OCI-M2 (cell line): ENCODE results near the gene CLPSL2.

Source experiments
- DNase-seq: peaks from one replicate; lab custom pipeline; 2025; ENCODE audit not compliant: unreplicated experiment; lab: John Stamatoyannopoulos, UW

Gene CLPSL2

DNA sequence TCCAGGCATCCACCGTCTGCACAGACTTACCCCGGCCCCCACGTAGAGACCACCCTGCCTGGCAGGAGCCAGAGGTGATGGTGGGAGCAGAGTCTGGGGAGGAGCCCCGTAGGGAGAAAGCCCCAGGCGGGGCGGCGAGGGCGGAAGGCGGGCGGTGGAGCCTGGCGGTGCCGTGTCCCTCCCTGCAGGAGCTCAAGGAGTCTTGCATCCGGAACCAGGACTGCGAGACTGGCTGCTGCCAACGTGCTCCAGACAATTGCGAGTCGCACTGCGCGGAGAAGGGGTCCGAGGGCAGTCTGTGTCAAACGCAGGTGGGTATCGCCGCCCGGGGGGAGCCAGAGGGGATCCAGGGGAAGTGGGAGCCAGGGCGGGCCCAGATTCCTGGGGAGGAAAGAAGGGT, 10.4 kb downstream of the CLPSL2 start:
- no peak for DNase-seq

DNA sequence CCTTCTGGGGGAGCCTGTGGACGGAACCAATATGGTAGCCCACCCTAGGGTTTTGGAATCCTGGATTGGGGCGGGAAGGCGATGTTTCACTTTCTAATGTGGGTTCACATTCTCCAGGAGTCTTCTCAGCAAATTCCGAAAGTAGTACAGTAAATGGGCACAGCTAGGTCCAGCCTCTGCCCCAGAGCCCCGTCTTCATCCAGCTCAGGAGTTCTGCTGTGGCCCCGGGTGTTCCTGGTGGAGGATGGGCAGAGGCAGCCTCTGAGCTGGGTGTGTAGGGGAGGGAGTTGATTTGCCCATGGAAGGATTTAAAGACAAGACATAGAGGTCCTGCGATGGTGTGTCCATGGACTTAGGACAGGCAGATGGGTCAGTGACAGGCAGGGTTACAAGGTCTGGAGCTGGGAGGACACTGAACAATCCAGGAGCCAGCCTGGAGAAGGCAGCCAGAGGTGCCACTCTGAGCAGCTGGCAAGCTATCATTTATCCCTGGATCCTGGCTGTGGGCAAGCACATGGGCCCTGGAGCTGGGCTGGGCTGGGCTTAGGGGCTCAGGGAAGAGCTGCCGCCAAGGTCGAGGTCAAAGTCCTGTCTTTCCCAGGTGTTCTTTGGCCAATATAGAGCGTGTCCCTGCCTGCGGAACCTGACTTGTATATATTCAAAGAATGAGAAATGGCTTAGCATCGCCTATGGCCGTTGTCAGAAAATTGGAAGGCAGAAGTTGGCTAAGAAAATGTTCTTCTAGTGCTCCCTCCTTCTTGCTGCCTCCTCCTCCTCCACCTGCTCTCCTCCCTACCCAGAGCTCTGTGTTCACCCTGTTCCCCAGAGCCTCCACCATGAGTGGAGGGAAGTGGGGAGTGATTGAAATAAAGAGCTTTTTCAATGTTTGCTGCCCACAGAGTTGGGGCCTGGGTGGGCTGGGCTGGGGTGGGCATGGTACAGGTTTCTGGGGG, 11.1 kb downstream of the CLPSL2 start:
- no peak for DNase-seq

DNA sequence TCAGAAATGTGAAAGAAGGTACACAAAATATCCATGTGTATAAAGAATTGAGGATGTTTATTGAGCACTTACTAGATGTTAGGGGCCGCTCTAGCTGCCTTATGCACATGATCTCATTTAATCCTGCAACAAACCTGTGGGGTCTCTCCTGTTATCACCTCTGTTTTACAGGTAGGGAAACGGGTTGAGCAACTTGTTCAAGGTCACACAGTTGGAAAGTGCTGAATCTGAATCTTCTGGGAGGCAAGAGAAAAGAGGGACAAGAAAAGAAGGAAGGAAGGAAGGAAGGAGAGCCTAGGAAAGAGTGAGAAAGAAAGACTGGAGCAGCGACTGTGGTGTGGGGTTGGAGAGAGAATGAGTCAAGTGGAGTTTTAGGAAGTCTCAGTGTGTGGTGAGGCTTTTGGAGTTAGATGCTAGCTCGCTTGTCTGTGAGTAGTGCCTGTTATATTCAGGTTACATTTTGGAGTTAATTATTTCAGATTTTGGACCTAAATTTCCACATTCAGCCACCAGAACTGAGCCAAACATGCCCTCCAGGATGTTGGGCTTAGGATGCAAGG, 12.1 kb downstream of the CLPSL2 start:
- no peak for DNase-seq

DNA sequence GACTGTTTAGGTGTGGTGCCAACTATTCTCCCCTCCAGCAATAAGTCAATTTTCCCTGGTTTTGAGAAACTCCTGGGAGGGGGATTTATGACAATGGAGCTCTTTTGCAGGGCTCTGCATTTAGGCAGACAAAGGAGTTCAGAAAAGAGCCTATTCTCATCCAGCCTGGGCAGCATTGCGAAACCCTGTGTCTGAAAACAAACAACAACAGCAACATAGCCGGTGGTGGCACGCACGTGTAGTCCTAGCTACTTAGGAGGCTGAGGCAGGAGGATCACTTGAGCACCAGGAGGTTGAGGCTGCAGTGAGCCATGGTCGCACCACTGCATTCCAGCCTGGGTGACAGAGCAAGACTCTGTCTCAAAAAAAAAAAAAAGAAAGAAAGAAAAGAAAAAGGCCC, 14.3 kb downstream of the CLPSL2 start:
- DNase-seq: no peak

DNA sequence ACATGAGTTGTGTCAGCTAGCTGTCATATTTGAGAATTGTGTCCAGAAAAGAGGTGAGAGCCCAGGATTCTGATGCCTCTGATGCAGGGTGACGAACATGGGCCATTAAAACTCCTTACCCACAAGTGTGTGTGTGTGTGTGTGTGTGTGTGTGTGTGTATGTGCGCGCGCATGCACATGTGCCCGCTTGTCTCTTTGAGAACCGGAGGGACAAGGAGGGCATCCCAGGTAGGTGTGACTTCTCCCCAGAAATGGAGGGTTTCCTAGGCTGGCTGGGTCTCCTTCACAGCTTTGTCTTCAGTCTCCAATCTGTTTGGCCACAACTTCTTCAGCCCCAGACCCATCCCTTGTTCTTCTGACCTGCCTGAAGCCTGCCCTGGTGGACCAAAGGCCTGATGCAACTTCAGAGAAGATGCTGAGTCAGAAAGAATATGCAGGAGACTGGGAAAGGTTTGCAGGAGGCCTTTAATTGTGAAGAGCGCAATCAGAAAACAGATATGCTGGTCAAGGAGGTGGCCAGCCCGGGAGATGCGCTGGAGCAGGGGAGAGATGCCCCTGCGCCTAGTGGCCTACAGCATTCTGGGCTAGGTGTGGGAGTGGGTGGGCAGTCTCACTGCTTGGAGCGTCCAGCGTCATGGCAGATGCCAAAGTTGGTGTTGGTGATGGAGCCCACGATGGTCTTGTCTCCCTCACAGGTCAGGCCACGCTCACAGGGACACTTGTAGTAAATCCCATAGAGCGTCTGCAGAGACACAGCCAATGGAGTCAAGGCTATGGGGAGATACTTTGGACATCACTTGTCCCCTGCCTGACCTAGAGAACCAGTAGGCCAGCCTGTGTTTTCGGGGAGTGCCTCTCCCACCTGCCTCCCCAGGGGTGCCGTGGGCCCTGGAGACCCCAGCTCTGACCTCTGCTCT, 18.4 kb downstream of the CLPSL2 start:
- DNase-seq: no peak

DNA sequence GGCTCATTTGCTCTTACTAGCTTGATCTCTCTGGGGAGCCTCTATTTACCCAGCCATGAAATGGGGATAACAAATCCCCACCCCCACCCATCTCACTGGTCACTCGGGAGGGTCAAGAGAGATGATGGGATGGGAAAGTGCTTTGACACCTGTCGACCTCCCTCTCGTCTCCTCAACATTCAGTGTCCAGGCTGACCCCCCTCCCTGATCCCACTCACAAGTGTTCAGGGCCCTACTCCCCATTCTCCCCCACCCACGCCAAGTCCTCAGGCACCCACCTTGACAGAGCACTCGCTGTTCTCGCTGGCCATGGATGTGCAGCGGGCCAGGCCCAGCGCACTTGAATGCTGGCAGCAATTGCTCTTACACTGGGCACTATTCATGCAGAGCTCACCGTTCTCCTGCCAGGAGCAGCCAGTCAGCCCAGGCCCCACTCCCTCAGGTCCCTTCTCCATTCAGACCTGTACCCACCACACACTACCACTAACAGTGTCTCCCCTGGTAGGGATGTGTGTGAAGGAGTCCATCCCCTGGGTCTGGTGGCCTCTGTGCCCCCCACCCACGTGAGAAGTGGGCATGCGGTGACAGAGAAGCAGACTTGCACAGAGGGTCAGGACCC, 19.2 kb downstream of the CLPSL2 start:
- DNase-seq: no peak

DNA sequence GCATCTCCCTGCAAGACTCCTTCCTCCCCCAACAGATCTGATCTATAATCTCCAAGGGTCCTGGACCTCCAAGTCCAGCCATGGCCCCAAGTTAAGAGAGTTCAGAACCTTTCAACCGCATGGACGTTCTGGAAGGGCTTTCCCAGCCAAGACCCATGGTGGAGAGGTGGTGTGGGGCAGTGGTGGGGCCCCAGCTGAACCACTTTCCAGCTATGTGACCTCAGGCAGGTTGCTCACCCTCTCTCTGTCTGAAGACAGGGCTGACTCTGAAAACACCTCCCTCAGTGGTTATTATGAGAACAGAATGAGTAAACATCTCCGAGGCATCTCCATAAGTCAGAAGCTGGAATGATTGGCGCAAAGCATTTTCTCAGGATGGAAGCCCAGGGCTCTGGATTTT, 19.8 kb downstream of the CLPSL2 start:
- no peak for DNase-seq

DNA sequence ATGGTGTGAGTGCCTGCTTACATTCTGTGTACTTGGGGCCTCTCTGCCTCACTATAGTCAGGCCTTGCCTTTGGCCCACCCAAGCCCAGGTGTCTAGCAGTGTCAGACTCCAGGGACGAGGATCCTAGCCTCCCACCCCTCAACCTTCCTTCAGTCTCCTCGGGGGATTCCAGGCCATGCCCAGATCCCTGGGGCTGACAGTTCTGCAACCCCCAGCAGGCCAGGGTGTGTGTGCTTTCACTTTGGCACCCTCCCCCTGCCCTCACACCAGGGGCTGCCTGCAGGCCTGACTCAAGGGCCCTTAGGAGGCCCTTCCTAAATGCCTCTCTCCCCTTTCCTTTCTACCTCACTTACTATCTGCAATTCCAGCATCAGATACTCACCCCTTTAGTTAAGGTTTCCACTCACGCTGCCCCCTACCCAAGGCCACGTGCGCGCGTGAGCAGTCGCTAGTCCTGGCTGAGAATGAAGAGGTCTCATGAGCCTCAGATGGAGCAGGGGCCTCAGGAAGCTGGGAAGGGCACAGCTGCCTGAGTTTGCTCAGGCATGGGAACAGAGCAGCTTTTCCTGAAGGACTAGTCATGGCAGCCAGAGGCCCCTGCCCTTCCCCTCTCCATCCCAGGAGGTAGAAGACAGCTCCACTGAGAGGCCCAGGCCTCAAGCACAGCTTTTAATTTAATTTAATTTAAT, 21.6 kb downstream of the CLPSL2 start:
- DNase-seq: no peak

DNA sequence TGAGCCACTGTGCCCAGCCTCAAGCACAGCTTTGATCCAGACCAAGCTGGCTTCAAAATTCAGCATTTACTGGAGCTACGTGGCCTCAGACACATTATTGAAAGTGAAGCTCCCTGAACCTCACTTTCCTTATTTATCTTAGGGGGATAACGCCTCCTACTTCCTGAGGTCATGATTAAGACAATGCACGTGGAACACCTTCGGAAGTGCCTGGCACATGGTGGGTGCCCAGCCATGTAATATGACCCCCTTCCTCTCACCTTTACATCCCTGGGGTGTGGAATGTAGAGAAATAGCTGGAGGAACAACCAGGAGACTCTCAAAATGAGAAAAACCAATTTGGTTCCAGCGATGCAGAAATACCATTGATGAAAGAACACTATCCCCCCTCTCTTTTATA, 22.3 kb downstream of the CLPSL2 start:
- DNase-seq: no peak

DNA sequence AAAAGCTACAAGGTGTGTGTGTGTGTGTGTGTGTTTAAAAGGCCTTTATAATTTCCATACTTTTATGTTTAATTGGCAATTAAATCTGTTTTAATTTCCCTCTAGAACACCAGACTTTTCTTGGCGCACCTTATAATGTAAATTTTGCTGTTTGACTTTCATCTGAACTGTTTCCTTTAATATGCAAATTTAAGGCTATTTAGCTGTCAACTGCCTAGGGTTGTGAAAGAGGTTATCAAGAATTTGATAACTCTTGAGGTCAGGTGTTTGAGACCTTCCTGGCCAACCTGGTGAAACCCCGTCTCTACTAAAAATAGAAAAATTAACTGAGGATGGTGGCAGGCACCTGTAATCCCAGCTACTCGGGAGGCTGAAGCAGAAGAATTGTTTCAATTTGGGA, 24.8 kb downstream of the CLPSL2 start:
- no peak for DNase-seq

DNA sequence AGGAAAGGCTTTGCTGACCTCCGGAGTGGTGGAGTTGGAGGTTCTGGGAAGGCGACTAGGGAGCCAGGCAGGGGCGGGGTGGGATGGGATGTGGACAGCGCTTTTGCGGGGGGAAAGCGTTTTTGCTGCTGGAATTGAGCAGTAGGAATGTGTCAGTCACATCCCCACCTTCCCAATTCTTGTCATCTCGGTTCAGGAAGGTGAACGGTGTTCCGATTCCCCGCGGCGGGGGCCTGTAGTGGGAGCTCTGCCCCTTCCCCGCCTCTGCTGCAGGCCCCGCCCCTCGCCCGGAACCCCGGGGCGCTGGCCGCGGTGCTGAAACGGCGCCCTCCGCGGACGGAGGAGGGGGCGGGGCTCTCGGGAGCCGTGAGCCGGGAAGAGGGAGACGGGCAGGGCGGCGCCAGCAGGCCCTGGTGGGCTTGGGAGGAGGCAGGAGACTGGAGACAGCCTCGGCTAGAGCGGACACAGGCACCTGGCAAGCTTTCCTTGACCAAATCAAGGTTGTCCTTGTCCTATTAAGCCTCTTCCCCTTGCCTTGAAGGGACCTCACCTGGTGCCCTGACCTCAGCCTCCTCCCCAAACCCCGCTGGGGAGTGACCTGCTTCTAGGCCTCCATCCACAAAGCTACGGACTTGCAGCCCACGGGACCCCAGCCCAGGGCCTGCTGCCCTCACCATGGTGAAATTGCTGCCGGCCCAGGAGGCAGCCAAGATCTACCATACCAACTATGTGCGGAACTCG, 28.8 kb downstream of the CLPSL2 start, which contains the start of gene LHFPL5:
Gene LHFPL5 (plus strand): TSS at position 357 of the 741 bp plus-strand sequence. CDS start 319 bp downstream, at position 676.
- DNase-seq: no peak

DNA sequence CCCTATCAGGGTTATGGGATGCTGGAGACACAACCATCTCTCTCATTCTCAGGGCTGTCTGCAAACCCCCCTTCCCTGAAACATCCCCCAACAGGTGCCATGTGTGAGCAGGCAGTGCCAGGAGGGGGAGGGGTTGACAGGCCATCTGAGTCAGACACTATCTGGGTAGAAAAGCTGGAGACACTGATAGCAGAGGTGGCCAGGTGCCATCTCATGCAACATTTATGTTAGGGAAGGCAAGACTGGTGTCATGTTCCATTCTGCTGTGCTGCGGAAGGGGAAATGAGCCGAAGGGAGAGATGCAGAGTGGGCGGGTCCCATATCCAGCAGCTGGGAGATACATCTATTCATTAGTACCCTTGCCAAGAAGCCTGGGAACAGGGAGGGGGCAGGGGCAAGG, 32.3 kb downstream of the CLPSL2 start:
- DNase-seq: no peak

DNA sequence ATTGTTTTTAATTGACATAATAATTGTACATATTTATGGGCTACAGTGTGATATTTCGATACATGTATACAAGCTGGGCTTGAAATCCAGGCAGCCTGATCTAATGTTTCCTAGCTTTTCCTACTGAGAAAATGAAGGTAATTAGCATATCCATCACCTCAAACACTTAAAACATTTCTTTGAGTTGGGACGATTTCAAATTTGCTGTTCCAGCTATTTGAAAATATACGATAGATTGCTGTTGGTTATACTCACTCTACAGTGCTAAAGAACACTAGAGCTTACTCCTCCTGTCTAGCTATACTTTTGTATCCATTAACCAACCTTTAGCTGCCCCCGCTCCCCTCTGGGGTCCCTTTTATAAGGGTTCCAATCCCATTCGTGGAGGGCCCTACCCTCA, 33.4 kb downstream of the CLPSL2 start:
- no peak for DNase-seq

DNA sequence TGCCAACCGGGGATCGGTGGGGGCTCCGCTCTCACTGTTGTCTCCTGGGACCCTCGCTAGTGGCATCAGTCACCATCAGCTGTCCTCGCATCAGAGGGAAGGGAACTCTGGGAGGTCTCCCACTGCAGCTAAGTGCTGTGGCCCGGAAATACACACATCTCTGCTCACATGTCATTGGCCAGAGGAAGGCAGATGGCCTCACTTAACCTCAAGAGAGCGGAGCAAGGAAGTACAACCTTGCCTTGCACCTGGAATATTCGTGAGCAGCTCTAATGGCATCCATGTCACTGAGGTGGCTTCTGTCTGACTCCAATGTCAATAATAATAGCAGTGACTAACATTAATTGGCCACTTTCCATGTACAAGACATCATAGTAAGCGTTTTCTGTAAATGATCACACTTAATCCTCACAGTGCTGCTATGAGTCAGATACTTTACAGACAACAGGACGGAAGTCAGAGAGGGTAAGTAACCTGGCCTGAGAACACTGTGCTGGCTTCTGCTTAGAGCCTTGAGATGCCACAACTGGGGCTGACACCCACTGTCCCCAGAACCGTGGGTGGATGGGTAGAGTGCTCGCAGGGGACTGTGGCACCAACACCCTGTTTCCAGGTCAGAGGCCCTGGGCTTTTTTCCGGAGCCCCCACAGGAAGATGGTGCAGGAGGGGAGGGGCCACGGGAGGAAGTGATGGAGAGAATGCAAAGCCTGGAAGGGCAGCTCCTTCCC, 34.7 kb downstream of the CLPSL2 start:
- no peak for DNase-seq

DNA sequence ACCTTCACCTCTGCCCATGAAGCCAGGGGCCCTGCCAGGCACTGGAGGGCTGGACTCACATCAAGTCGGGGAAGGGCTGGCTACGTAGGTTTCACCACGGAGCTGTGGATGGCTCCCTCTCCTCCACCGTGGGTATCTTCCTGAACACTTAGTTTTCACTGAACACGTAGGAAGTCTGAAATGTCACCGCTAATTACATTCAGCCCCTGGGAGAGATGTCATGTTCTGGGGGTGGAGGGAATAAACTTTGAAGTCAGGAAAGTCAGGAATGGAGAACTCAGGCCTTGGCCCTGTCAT, 35.2 kb downstream of the CLPSL2 start:
- DNase-seq: no peak

DNA sequence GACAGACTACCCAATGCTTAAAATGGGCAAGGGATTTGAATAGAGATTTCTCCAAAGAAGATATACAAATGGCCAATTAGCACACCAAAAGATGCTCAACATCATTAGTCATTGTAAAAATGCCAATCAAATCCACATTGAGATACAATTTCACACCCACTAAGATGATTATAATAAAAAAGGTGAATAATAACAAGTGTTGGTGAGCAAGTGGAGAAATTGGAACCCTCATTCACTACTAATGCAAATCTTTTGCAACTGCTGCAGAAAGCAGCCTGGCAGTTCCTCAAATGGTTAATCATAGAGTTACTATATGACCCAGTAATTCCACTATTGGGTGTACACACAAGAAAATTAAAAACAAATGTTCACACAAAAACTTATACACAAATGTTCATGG, 41.1 kb downstream of the CLPSL2 start:
- DNase-seq: no peak

DNA sequence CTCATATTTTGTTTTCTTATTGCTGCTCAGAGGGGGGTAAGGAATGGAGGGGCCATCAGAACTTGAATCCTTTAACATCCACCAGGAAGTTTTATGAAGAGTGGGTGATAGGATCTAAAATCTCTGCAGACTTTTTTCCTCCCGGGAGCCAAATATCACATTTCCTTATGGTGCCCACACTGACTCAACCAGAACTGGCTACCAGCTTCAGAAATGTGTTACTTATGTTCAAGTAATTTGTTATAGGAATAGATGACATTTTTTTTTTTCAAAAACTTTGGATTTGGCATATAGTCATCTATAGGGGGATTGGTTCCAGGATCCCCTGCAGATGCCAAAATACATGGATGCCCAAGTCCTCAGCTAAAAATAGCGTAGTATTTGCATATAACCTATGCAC, 47.2 kb downstream of the CLPSL2 start:
- DNase-seq: no peak

DNA sequence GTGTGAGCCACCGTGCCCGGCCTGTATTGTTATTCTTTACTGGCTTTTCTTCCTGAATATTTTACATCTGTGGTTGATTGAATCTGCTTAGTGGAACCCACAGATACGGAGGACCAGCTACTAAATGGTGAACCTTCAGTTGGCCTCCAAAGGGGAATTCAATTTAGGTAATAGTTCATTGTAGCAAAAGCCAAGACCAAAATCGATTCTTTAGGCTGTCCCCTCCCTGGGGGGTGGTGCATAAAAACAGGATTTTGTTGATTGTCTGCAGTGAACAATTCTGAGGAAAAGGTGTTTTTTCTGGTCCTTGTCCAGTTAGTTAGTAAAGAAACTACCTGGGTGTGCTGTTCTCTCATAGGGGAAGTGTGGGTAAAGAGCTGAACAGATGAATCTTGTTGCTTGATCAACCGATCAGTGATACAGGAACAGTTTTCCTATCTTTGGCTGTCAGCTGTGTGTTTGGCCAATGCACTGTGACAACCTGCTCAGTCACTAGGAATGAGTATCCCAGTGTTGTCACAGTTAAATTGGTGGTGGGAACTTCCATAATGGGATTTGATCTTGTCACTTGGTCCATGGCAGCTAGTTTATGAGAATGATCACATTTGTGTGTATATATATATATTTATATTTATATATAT, 48.3 kb downstream of the CLPSL2 start:
- DNase-seq: no peak
